GM12878 (cell line): ENCODE data around the gene WDR19.

Source experiments
- CREB1 ChIP-seq: IDR thresholded peaks from 2 replicates; pipeline ENCODE4 v1.6.1; 2012; ENCODE audit warnings: low read depth, mild to moderate bottlenecking, inconsistent platforms
- EZH2 ChIP-seq: IDR thresholded peaks from 2 replicates; pipeline ENCODE4 v1.6.1; 2012; ENCODE audit warnings: low read depth, mild to moderate bottlenecking, control low read depth, inconsistent platforms, low read length, borderline replicate concordance; ENCODE audit not compliant: control insufficient read depth
- MXI1 ChIP-seq: fragments of 150-350 bp; IDR thresholded peaks from 2 replicates; pipeline ENCODE4 v1.6.1; 2011; ENCODE audit warnings: low read depth, mild to moderate bottlenecking, inconsistent platforms, low read length, improper control_type of control experiment
- NR2C2 ChIP-seq: IDR thresholded peaks from 2 replicates; pipeline ENCODE4 v1.6.1; 2011; ENCODE audit warnings: borderline replicate concordance, low read depth; ENCODE audit not compliant: control insufficient read depth, insufficient read length
- POLR2A ChIP-seq: IDR thresholded peaks from 2 replicates; pipeline ENCODE4 v1.6.1; 2011; ENCODE audit warnings: low read depth, mild to moderate bottlenecking, low read length
- RCOR1 ChIP-seq: conservative IDR thresholded peaks from 2 replicates; pipeline ENCODE4 v1.6.1; 2012; ENCODE audit warnings: low read depth, low read length, improper control_type of control experiment
- SMARCA5 ChIP-seq: fragments of 450-650 bp; IDR thresholded peaks from 2 replicates; pipeline ENCODE4 v1.6.1; 2017; ENCODE audit warnings: mild to moderate bottlenecking
- SP1 ChIP-seq: IDR thresholded peaks from one replicate; pipeline ENCODE4 v1.6.1; 2011; ENCODE audit warnings: low read depth, low read length
- TF ChIP-seq, protein P1 (sequence below): IDR thresholded peaks from 2 replicates; pipeline ENCODE4 v1.6.1; 2011; ENCODE audit warnings: low read depth, mild to moderate bottlenecking, low read length, moderate library complexity, borderline replicate concordance; ENCODE audit errors: extremely low read depth
- TF ChIP-seq, protein P2 (sequence below), 3 experiments: IDR thresholded peaks in 2 of 3; conservative IDR thresholded peaks in 1 of 3; 2 replicates each; pipeline ENCODE4 v1.5.1; 2011; ENCODE audit warnings: low read depth in 3 of 3, low read length in 3 of 3, mild to moderate bottlenecking in 3 of 3, control low read depth in 2 of 3, moderate library complexity in 2 of 3, inconsistent platforms in 1 of 3, mixed read lengths in 1 of 3; ENCODE audit not compliant: control insufficient read depth in 2 of 3, insufficient read depth in 1 of 3; ENCODE audit errors: extremely low read depth in 1 of 3
- TF ChIP-seq, protein P3 (sequence below): IDR thresholded peaks from 2 replicates; pipeline ENCODE4 v1.6.1; 2012; ENCODE audit warnings: low read depth, low read length, improper control_type of control experiment
- TF ChIP-seq, protein P4 (sequence below): IDR thresholded peaks from 2 replicates; pipeline ENCODE4 v1.6.1; 2012; ENCODE audit warnings: low read length, inconsistent platforms

DNA sequence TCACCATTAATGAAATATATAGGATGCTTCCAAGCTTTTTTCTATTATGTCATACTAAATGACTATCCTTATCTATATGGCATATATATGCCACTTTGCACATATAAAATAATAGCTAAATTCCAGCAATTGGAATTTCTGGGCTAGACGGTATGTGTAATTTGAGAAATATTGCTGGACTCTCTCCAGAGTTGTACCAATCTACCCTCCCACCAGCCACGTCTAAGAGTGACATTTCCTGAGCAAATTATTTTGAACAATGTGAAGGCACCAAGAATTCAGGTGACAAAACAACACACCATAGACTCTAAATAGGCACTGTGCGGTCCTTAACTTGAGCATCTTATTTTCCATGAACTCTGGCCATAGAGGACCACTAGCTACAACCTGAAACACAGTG is 121.5 kb downstream of the WDR19 start:
- TF ChIP-seq NR2C2 (no peak), SP1 (no peak), CREB1 (no peak), POLR2A (no peak), RCOR1 (no peak), MXI1 (no peak), SMARCA5 (no peak), EZH2 (no peak)
- TF ChIP-seq, protein P1, sequence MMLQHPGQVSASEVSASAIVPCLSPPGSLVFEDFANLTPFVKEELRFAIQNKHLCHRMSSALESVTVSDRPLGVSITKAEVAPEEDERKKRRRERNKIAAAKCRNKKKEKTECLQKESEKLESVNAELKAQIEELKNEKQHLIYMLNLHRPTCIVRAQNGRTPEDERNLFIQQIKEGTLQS = no peak
- TF ChIP-seq, protein P2, sequence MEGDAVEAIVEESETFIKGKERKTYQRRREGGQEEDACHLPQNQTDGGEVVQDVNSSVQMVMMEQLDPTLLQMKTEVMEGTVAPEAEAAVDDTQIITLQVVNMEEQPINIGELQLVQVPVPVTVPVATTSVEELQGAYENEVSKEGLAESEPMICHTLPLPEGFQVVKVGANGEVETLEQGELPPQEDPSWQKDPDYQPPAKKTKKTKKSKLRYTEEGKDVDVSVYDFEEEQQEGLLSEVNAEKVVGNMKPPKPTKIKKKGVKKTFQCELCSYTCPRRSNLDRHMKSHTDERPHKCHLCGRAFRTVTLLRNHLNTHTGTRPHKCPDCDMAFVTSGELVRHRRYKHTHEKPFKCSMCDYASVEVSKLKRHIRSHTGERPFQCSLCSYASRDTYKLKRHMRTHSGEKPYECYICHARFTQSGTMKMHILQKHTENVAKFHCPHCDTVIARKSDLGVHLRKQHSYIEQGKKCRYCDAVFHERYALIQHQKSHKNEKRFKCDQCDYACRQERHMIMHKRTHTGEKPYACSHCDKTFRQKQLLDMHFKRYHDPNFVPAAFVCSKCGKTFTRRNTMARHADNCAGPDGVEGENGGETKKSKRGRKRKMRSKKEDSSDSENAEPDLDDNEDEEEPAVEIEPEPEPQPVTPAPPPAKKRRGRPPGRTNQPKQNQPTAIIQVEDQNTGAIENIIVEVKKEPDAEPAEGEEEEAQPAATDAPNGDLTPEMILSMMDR (IDR thresholded peaks at IDR 0.05 in 2 of 3, conservative IDR thresholded peaks at IDR 0.05 in 1 of 3; ENCODE audit: control insufficient read depth in 2 of 3, extremely low read depth in 1 of 3, insufficient read depth in 1 of 3, low read depth in 3 of 3, low read length in 3 of 3) = no peak
- TF ChIP-seq, protein P3, sequence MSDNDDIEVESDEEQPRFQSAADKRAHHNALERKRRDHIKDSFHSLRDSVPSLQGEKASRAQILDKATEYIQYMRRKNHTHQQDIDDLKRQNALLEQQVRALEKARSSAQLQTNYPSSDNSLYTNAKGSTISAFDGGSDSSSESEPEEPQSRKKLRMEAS = no peak
- TF ChIP-seq, protein P4, sequence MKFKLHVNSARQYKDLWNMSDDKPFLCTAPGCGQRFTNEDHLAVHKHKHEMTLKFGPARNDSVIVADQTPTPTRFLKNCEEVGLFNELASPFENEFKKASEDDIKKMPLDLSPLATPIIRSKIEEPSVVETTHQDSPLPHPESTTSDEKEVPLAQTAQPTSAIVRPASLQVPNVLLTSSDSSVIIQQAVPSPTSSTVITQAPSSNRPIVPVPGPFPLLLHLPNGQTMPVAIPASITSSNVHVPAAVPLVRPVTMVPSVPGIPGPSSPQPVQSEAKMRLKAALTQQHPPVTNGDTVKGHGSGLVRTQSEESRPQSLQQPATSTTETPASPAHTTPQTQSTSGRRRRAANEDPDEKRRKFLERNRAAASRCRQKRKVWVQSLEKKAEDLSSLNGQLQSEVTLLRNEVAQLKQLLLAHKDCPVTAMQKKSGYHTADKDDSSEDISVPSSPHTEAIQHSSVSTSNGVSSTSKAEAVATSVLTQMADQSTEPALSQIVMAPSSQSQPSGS = no peak
